ENCODE results near the gene TNFSF18. TPM values are rescaled to one million over a fixed set of nuclear protein-coding genes. Genes with fewer than 3 reads are reported as not detected.

The TNFSF18 gene
- total and polyA plus RNA-seq, 10 of the 15 experiments (the other 5 are each of a cell fraction or from before 2014, with no cell fraction given) = not detected

DNA sequence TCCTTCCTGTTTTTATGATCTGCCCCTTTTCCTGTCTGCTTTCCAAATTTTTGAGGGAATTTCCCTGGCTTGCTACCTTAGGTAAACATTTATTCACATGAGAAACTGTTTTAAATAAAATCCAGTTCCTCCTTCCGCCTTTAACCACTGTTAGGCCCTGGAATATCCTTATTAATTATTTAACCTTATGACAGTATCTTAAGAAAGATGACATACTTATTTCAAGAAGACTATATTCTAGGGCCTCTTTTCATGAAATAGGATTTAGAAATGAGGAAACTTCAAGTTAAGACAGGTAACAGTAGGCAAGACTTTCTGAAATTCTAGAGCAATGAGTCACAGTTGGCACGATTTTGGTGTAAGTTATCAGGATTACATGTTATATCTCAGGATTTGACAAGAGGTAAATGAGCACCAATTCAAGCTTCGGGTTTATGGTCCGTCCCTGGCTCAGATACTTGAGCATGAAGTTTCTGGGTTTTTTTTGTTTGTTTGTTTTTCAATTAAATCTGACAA is 2.0 kb upstream of the TNFSF18 start (continued):
- TF ChIP-seq, protein P1, sequence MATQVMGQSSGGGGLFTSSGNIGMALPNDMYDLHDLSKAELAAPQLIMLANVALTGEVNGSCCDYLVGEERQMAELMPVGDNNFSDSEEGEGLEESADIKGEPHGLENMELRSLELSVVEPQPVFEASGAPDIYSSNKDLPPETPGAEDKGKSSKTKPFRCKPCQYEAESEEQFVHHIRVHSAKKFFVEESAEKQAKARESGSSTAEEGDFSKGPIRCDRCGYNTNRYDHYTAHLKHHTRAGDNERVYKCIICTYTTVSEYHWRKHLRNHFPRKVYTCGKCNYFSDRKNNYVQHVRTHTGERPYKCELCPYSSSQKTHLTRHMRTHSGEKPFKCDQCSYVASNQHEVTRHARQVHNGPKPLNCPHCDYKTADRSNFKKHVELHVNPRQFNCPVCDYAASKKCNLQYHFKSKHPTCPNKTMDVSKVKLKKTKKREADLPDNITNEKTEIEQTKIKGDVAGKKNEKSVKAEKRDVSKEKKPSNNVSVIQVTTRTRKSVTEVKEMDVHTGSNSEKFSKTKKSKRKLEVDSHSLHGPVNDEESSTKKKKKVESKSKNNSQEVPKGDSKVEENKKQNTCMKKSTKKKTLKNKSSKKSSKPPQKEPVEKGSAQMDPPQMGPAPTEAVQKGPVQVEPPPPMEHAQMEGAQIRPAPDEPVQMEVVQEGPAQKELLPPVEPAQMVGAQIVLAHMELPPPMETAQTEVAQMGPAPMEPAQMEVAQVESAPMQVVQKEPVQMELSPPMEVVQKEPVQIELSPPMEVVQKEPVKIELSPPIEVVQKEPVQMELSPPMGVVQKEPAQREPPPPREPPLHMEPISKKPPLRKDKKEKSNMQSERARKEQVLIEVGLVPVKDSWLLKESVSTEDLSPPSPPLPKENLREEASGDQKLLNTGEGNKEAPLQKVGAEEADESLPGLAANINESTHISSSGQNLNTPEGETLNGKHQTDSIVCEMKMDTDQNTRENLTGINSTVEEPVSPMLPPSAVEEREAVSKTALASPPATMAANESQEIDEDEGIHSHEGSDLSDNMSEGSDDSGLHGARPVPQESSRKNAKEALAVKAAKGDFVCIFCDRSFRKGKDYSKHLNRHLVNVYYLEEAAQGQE (IDR thresholded peaks at IDR 0.05; ENCODE audit: low read depth, low read length) = no peak
- no peak for TF ChIP-seq TCF3 (IDR thresholded peaks at IDR 0.05; ENCODE audit: borderline replicate concordance, insufficient read depth, low read depth, low read length)
- no peak for TF ChIP-seq RELB (IDR thresholded peaks at IDR 0.05; ENCODE audit: low read depth)
- TF ChIP-seq, protein P2, sequence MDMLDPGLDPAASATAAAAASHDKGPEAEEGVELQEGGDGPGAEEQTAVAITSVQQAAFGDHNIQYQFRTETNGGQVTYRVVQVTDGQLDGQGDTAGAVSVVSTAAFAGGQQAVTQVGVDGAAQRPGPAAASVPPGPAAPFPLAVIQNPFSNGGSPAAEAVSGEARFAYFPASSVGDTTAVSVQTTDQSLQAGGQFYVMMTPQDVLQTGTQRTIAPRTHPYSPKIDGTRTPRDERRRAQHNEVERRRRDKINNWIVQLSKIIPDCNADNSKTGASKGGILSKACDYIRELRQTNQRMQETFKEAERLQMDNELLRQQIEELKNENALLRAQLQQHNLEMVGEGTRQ (IDR thresholded peaks at IDR 0.05; ENCODE audit: borderline replicate concordance, low read depth, low read length) = no peak

GRCh38 chr1:173049322-173049633 is 1.5 kb downstream of the TNFSF18 start:
- CTCF ChIA-PET = interaction anchor here (0.5 kb wide), 1 partner anchor 47 kb away, joined by 3 read pairs; no protein-coding TSS in a partner anchor
- SMC1A ChIA-PET (ENCODE audit: uncharacterized antibody, unreplicated experiment) = interaction anchor here (1.2 to 1.7 kb wide), 2 partner anchors 9 to 17 kb away, joined by 3 to 4 read pairs; no protein-coding TSS in a partner anchor
- Histone ChIP-seq H3K9ac (ENCODE audit: control insufficient read depth, insufficient read depth, low read length) (no peak overlapping the region), H3K79me2 (ENCODE audit: control insufficient read depth, insufficient read depth, low read length) (no peaks in the 10 kb centered on the region), H3K9me3 (replicated peaks; ENCODE audit: control insufficient read depth, insufficient read depth, low read length) (no peaks in the 10 kb centered on the region), H3K4me1 (ENCODE audit: control insufficient read depth, insufficient read depth, low read length) (no peaks in the 10 kb centered on the region), H4K20me1 (ENCODE audit: control insufficient read depth, insufficient read depth) (no peaks in the 10 kb centered on the region), H3K27ac (ENCODE audit: control insufficient read depth, insufficient read depth) (no peak overlapping the region), H3K4me3 (no peak overlapping the region), H3K36me3 (ENCODE audit: control insufficient read depth in 2 of 2, insufficient read depth in 2 of 2, low read length in 1 of 2) (no peaks in the 10 kb centered on the region), H3K27me3 (replicated peaks in 1 of 2; ENCODE audit: control insufficient read depth in 2 of 2, insufficient read depth in 2 of 2, low read length in 1 of 2) (peaks cover 0 to 2% of the 10 kb centered on the region in 2 experiments; a peak in 2 of 4 replicates), H3K4me2 (ENCODE audit: control insufficient read depth, insufficient read depth) (no peak overlapping the region), H2AFZ (ENCODE audit: control insufficient read depth, low read depth, low read length) (no peak overlapping the region)
- intact Hi-C loops (cut with micrococcal nuclease; ENCODE audit: unreplicated experiment) = no loop called here
- BruUV-seq (replicated peaks) = no TSS peak
- FAIRE-seq (no peak), ATAC-seq (no peak), DNase-seq (ENCODE audit: low read depth, low spot score) (no peak)
- RAD21 ChIA-PET (ENCODE audit: unreplicated experiment) = interaction anchor here (1.3 kb wide), 1 partner anchor 154 kb away, joined by 4 read pairs; no protein-coding TSS in a partner anchor
- TF ChIP-seq SREBF2 (IDR thresholded peaks at IDR 0.05; ENCODE audit: low read length) = no peak
- POLR2A ChIA-PET = no interaction called here
- in situ Hi-C loops (cut with MboI) = no loop called here

Data from GM12878 (cell line).